GM12878 (cell line): ENCODE data around the gene LIN7B. TPM values are rescaled to one million over a fixed set of nuclear protein-coding genes. Genes with fewer than 3 reads are reported as not detected.

ENCODE experiments used
- ATAC-seq: fragments of 200-7000 bp; cut with Tn5 transposase; 3 replicates; pipeline ENCODE4 v1.9.1; 2020; ENCODE audit warnings: mild to moderate bottlenecking, moderate library complexity
- BruUV-seq: library from RNA; stranded (reverse); fragments of 400-500 nt; replicated peaks from 2 replicates; lab custom pipeline; 2021; lab: Mats Ljungman, UMichigan
- CTCF ChIA-PET: fragments of 300-600 bp; sonication (Branson Sonifier 250); formaldehyde crosslinking; extraction: SDS; loops from one replicate; lab custom pipeline; 2021; ENCODE audit warnings: inconsistent platforms; lab: Yijun Ruan, JAX
- POLR2A ChIA-PET: fragments of 350-600 bp; formaldehyde crosslinking; extraction: SDS; loops from one replicate; lab custom pipeline; 2021; ENCODE audit warnings: inconsistent platforms; lab: Charles Lee
- RAD21 ChIA-PET: fragments of 300-600 bp; sonication (Branson Sonifier 250); formaldehyde crosslinking; loops from one replicate; lab custom pipeline; 2023; ENCODE audit warnings: antibody characterized with exemption; ENCODE audit not compliant: unreplicated experiment; lab: Charles Lee
- SMC1A ChIA-PET: fragments of 300-600 bp; sonication (Branson Sonifier 250); formaldehyde crosslinking; loops from one replicate; lab custom pipeline; 2023; ENCODE audit not compliant: unreplicated experiment, uncharacterized antibody; lab: Charles Lee
- DNase-seq: peaks from one replicate; pipeline ENCODE4 v3.0.0-alpha.2; 2011; ENCODE audit warnings: low read depth, low spot score
- FAIRE-seq: peaks from 3 replicates; lab custom pipeline; 2011; peaks lifted over from hg19 to GRCh38; lab: Jason Lieb, UNC
- H2AFZ ChIP-seq: 2 replicates; pipeline ENCODE4 v1.6.0; 2011; ENCODE audit warnings: low read depth, low read length, control low read depth; ENCODE audit not compliant: control insufficient read depth
- H3K27ac ChIP-seq: 2 replicates; pipeline ENCODE4 v1.5.1; 2011; ENCODE audit warnings: control low read depth; ENCODE audit not compliant: control insufficient read depth, insufficient read depth
- H3K27me3 ChIP-seq, 2 experiments: replicated peaks in 1 of 2; 2 replicates each; pipeline versions ENCODE4 v1.6.0 to v1.6.1; 2011; ENCODE audit warnings: low read length in 1 of 2; ENCODE audit not compliant: control insufficient read depth in 2 of 2, insufficient read depth in 2 of 2
- H3K36me3 ChIP-seq, 2 experiments: 2 replicates each; pipeline ENCODE4 v1.5.1; 2011; ENCODE audit warnings: low read length in 1 of 2; ENCODE audit not compliant: control insufficient read depth in 2 of 2, insufficient read depth in 2 of 2
- H3K4me1 ChIP-seq: 2 replicates; pipeline ENCODE4 v1.6.1; 2011; ENCODE audit warnings: mild to moderate bottlenecking, low read length, moderate library complexity, mixed read lengths; ENCODE audit not compliant: control insufficient read depth, insufficient read depth
- H3K4me2 ChIP-seq: 2 replicates; pipeline ENCODE4 v1.6.0; 2011; ENCODE audit warnings: control low read depth; ENCODE audit not compliant: control insufficient read depth, insufficient read depth
- H3K4me3 ChIP-seq: fragments of 200-600 bp; sonication (generic); 2 replicates; pipeline ENCODE4 v1.5.1; 2016
- H3K79me2 ChIP-seq: 2 replicates; pipeline ENCODE4 v1.6.0; 2011; ENCODE audit warnings: low read length; ENCODE audit not compliant: control insufficient read depth, insufficient read depth
- H3K9ac ChIP-seq: 2 replicates; pipeline ENCODE4 v1.8.0; 2011; ENCODE audit warnings: low read length, control low read depth, mixed read lengths; ENCODE audit not compliant: control insufficient read depth, insufficient read depth
- H3K9me3 ChIP-seq: replicated peaks from 3 replicates; pipeline ENCODE4 v1.5.1; 2011; ENCODE audit warnings: mild to moderate bottlenecking, low read length; ENCODE audit not compliant: control insufficient read depth, insufficient read depth
- H4K20me1 ChIP-seq: 2 replicates; pipeline ENCODE4 v1.6.0; 2011; ENCODE audit not compliant: control insufficient read depth, insufficient read depth
- ASH2L ChIP-seq: fragments of 300-600, 200-600 bp; sonication (generic); IDR thresholded peaks from 2 replicates; pipeline ENCODE4 v1.6.1; 2017; ENCODE audit warnings: low read depth, mild to moderate bottlenecking, borderline replicate concordance
- CBFB ChIP-seq: IDR thresholded peaks from 2 replicates; pipeline ENCODE4 v1.6.1; 2016; ENCODE audit warnings: antibody characterized with exemption, low read depth
- HSF1 ChIP-seq: fragments of 150-350 bp; IDR thresholded peaks from 2 replicates; pipeline ENCODE4 v1.6.1; 2014; ENCODE audit warnings: mild to moderate bottlenecking, low read depth, low read length
- NFIC ChIP-seq: IDR thresholded peaks from 2 replicates; pipeline ENCODE4 v1.6.1; 2012; ENCODE audit warnings: low read depth, mild to moderate bottlenecking, inconsistent platforms, low read length, moderate library complexity
- NR2C2 ChIP-seq: IDR thresholded peaks from 2 replicates; pipeline ENCODE4 v1.6.1; 2011; ENCODE audit warnings: borderline replicate concordance, low read depth; ENCODE audit not compliant: control insufficient read depth, insufficient read length
- RBBP5 ChIP-seq: fragments of 200-600 bp; sonication (generic); conservative IDR thresholded peaks from 2 replicates; pipeline ENCODE4 v1.6.1; 2016
- WGBS: methylation state at CpG from one replicate; pipeline ENCODE4 v1.1.6; 2016; ENCODE audit warnings: low lambda C conversion rate; ENCODE audit not compliant: insufficient replicate concordance, insufficient coverage; ENCODE audit errors: missing lambda C conversion rate; 5-methylcytosine and 5-hydroxymethylcytosine counted together
- in situ Hi-C: fragments of 300-500 bp; cut with MboI; formaldehyde crosslinking; loops from 9 replicates; pipeline ENCODE4 v1.14.3; 2018; ENCODE audit warnings: mixed read lengths
- intact Hi-C: fragments of 100-400 bp; cut with micrococcal nuclease; formaldehyde crosslinking; loops from one replicate; pipeline ENCODE4 v1.14.2; 2022; ENCODE audit not compliant: unreplicated experiment
- polyA plus RNA-seq, 11 experiments: library from polyadenylated mRNA; depleted of rRNA in 4 of 11; unstranded in 6 of 11; stranded (reverse) in 5 of 11; fragments of >200 nt; fragmentation: Nextera tagmentation in 4 of 11; fragmentation: Illumina TruSeq in 1 of 11; extraction: Ambion mirVana in 4 of 11; extraction: Trizol in 1 of 11; gene quantifications; 1 replicate in 1 of 11; 2 replicates in 10 of 11; pipeline versions ENCODE4 v1.2.1 to v1.2.3, GENCODE V29; 2011 to 2016; ENCODE audit warnings: inconsistent platforms in 2 of 11, missing spikeins in 2 of 11, low read depth in 1 of 11
- total RNA-seq, 4 experiments: library from RNA; depleted of rRNA in 3 of 4; stranded (reverse); fragments of >200 nt in 3 of 4; fragmentation: Illumina TruSeq in 1 of 4; extraction: Trizol in 1 of 4; gene quantifications; 2 replicates each; pipeline versions ENCODE4 v1.2.1 to v1.2.3, GENCODE V29; 2013 to 2021

The LIN7B gene
- total and polyA plus RNA-seq, 10 of the 15 experiments (the other 5 are each of a cell fraction or from before 2014, with no cell fraction given): 0.15 to 3.5 (median 1.6) TPM; not detected in 2

GRCh38 chr19:49110567-49110966 is 3.6 kb upstream of the LIN7B start:
- CTCF ChIA-PET: interaction anchor here (2.0 kb wide), 1 partner anchor 13 kb away, joined by 12 read pairs; no protein-coding TSS in a partner anchor
- Histone ChIP-seq H3K36me3 (peaks cover 7 to 27% of the 10 kb centered on the region in 2 experiments), H3K9me3 (no peaks in the 10 kb centered on the region), H3K4me1 (peaks cover 4% of the 10 kb centered on the region), H3K27ac (no peak overlapping the region), H4K20me1 (no peaks in the 10 kb centered on the region), H3K9ac (no peak overlapping the region), H3K4me3 (no peak overlapping the region), H3K27me3 (no peaks in the 10 kb centered on the region), H3K4me2 (no peak overlapping the region), H3K79me2 (no peaks in the 10 kb centered on the region), H2AFZ (no peak overlapping the region)
- POLR2A ChIA-PET: no interaction called here
- no TSS peak for BruUV-seq
- SMC1A ChIA-PET: no interaction called here
- DNase-seq (no peak), ATAC-seq (no peak), FAIRE-seq (no peak)
- intact Hi-C loops (no loop called here), in situ Hi-C loops (no loop called here)
- 82% methylated on average over 3 of the region's 3 CpGs for WGBS
- TF ChIP-seq NR2C2: no peak
- TF ChIP-seq HSF1: no peak
- TF ChIP-seq ASH2L: no peak
- TF ChIP-seq CBFB: no peak
- TF ChIP-seq NFIC: no peak
- TF ChIP-seq RBBP5: no peak
- RAD21 ChIA-PET: interaction anchor here (0.9 kb wide), 1 partner anchor 13 kb away, joined by 4 read pairs; no protein-coding TSS in a partner anchor
